HCT116 (cell line): ENCODE measurements around the gene PRKCA. TPM values are rescaled to one million over a fixed set of nuclear protein-coding genes. Genes with fewer than 3 reads are reported as not detected.

Experiments used
- ATAC-seq: fragments of 200-7000 bp; cut with Tn5 transposase; 2 replicates; pipeline ENCODE4 v1.9.1; 2020; ENCODE audit warnings: mild to moderate bottlenecking, moderate library complexity
- BruUV-seq: library from RNA; stranded (reverse); fragments of 400-500 nt; replicated peaks from 2 replicates; lab custom pipeline; 2021; lab: Mats Ljungman, UMichigan
- CTCF ChIA-PET: fragments of 300-600 bp; sonication (Branson Sonifier 250); formaldehyde crosslinking; loops from one replicate; lab custom pipeline; 2021; ENCODE audit warnings: antibody characterized with exemption; lab: Charles Lee
- POLR2A ChIA-PET: fragments of 300-600, 350-600 bp; sonication (Branson Sonifier 250); formaldehyde crosslinking; loops from one replicate; lab custom pipeline; 2021; ENCODE audit warnings: antibody characterized with exemption; lab: Charles Lee
- RAD21 ChIA-PET, 2 experiments: fragments of 300-600 bp; sonication (Branson Sonifier 250); formaldehyde crosslinking; loops; one replicate each; lab custom pipeline; 2023; ENCODE audit warnings: low total read pairs in 2 of 2; ENCODE audit not compliant: uncharacterized antibody in 2 of 2, unreplicated experiment in 2 of 2, low non-redundant PET in 1 of 2; lab: Charles Lee
- DNase-seq: peaks from one replicate; pipeline ENCODE4 v3.0.0-alpha.2; 2010; ENCODE audit warnings: low read depth, low spot score
- H2AFZ ChIP-seq: fragments of 200-600 bp; shearing (Covaris generic), sonication (generic); 2 replicates; pipeline ENCODE4 v1.6.1; 2017; ENCODE audit warnings: low read depth, mixed run types, mixed read lengths, antibody characterized with exemption, low read length; ENCODE audit not compliant: poor library complexity, severe bottlenecking
- H3K27ac ChIP-seq: 2 replicates; pipeline ENCODE4 v1.5.1; 2012; ENCODE audit warnings: low read depth, low read length
- H3K27me3 ChIP-seq: fragments of 200-600 bp; sonication (generic); 2 replicates; pipeline ENCODE4 v1.6.1; 2016; ENCODE audit warnings: mixed run types, low read length, mixed read lengths; ENCODE audit not compliant: insufficient read depth
- H3K36me3 ChIP-seq, 2 experiments: fragments of 200-500 bp in 1 of 2; fragments of 200-600 bp in 1 of 2; sonication (Bioruptor generic) in 1 of 2; sonication (generic) in 1 of 2; 2 replicates each; pipeline versions ENCODE4 v1.5.1 to v1.6.1; 2014 to 2016; ENCODE audit warnings: low read length in 2 of 2, inconsistent platforms in 1 of 2, mixed read lengths in 1 of 2, mixed run types in 1 of 2; ENCODE audit not compliant: insufficient read depth in 2 of 2, control insufficient read depth in 1 of 2
- H3K4me1 ChIP-seq, 2 experiments: fragments of 200-600 bp in 1 of 2; sonication (generic) in 1 of 2; 2 replicates each; pipeline versions ENCODE4 v1.5.1 to v1.6.1; 2012 to 2017; ENCODE audit warnings: low read length in 2 of 2, inconsistent platforms in 1 of 2, mild to moderate bottlenecking in 1 of 2, mixed read lengths in 1 of 2, mixed run types in 1 of 2, moderate library complexity in 1 of 2; ENCODE audit not compliant: insufficient read depth in 2 of 2, control insufficient read depth in 1 of 2
- H3K4me2 ChIP-seq: fragments of 200-600 bp; sonication (generic); 2 replicates; pipeline ENCODE4 v1.6.1; 2017; ENCODE audit warnings: mixed run types, low read length, mixed read lengths
- H3K4me3 ChIP-seq, 2 experiments: fragments of 200-600 bp in 1 of 2; sonication (generic) in 1 of 2; replicated peaks in 1 of 2; 2 replicates each; pipeline ENCODE4 v1.5.1; 2011 to 2016; ENCODE audit warnings: low read length in 2 of 2, control low read depth in 1 of 2, low read depth in 1 of 2, mild to moderate bottlenecking in 1 of 2, mixed read lengths in 1 of 2, mixed run types in 1 of 2
- H3K79me2 ChIP-seq: fragments of 200-600 bp; sonication (generic); 2 replicates; pipeline ENCODE4 v1.6.1; 2017; ENCODE audit warnings: mild to moderate bottlenecking, mixed run types, low read length, moderate library complexity, mixed read lengths; ENCODE audit not compliant: insufficient read depth
- H3K9ac ChIP-seq: fragments of 200-600 bp; sonication (generic); 2 replicates; pipeline ENCODE4 v1.6.1; 2016; ENCODE audit warnings: low read length, mixed read lengths
- H3K9me2 ChIP-seq: fragments of 200-600 bp; sonication (generic), shearing (Covaris generic); 2 replicates; pipeline ENCODE4 v1.6.1; 2017; ENCODE audit warnings: mixed run types, mild to moderate bottlenecking, moderate library complexity; ENCODE audit not compliant: insufficient read depth
- H3K9me3 ChIP-seq, 2 experiments: fragments of 200-500 bp in 1 of 2; fragments of 200-600 bp in 1 of 2; sonication (Bioruptor generic) in 1 of 2; sonication (generic) in 1 of 2; 2 replicates each; pipeline ENCODE4 v1.6.1; 2014 to 2017; ENCODE audit warnings: low read length in 2 of 2, mixed read lengths in 2 of 2, inconsistent platforms in 1 of 2, low read depth in 1 of 2, mild to moderate bottlenecking in 1 of 2, mixed run types in 1 of 2, moderate library complexity in 1 of 2; ENCODE audit not compliant: control insufficient read depth in 1 of 2, insufficient read depth in 1 of 2
- H4K20me1 ChIP-seq: fragments of 200-600 bp; sonication (generic), shearing (Covaris generic); 2 replicates; pipeline ENCODE4 v1.6.1; 2017; ENCODE audit warnings: mixed run types, mild to moderate bottlenecking, moderate library complexity; ENCODE audit not compliant: insufficient read depth
- CBX3 ChIP-seq: IDR thresholded peaks from 2 replicates; pipeline ENCODE4 v1.6.1; 2012; ENCODE audit warnings: low read depth
- EZH2phosphoT487 ChIP-seq: fragments of 200-600 bp; IDR thresholded peaks from 2 replicates; pipeline ENCODE4 v1.6.1; 2018; ENCODE audit warnings: antibody characterized with exemption, borderline replicate concordance
- POLR2AphosphoS5 ChIP-seq: IDR thresholded peaks from 2 replicates; pipeline ENCODE4 v1.6.1; 2011; ENCODE audit warnings: mild to moderate bottlenecking, low read depth, low read length, moderate library complexity
- SIN3A ChIP-seq: IDR thresholded peaks from 2 replicates; pipeline ENCODE4 v1.6.1; 2012; ENCODE audit warnings: low read depth
- SRF ChIP-seq: IDR thresholded peaks from 2 replicates; pipeline ENCODE4 v1.6.1; 2012; ENCODE audit warnings: low read depth
- TCF7L2 ChIP-seq: IDR thresholded peaks from 2 replicates; pipeline ENCODE4 v1.7.0; 2011; ENCODE audit warnings: borderline replicate concordance, inconsistent platforms; ENCODE audit not compliant: insufficient read depth, insufficient read length; ENCODE audit errors: extremely low read depth
- ZFX ChIP-seq: fragments of 450-650 bp; IDR thresholded peaks from 2 replicates; pipeline ENCODE4 v1.6.1; 2017
- intact Hi-C: fragments of 100-400 bp; cut with micrococcal nuclease; formaldehyde crosslinking; loops from 2 replicates; pipeline ENCODE4 v1.10.0; 2022
- total RNA-seq: library from RNA; stranded (reverse); gene quantifications from one replicate; pipeline ENCODE4 v1.2.1, GENCODE V29; 2021; ENCODE audit not compliant: unreplicated experiment
- TF ChIP-seq, protein P1 (sequence below): IDR thresholded peaks from 2 replicates; pipeline ENCODE4 v1.6.1; 2012
- TF ChIP-seq, protein P2 (sequence below): IDR thresholded peaks from 2 replicates; pipeline ENCODE4 v1.6.1; 2011; ENCODE audit warnings: mild to moderate bottlenecking, low read length, moderate library complexity; ENCODE audit not compliant: insufficient replicate concordance; ENCODE audit errors: extremely low read depth
- TF ChIP-seq, protein P3 (sequence below): IDR thresholded peaks from 2 replicates; pipeline ENCODE4 v1.6.1; 2012
- TF ChIP-seq, protein P4 (sequence below), 3 experiments: fragments of 200-600 bp in 1 of 3; sonication (generic) in 1 of 3; IDR thresholded peaks in 2 of 3; conservative IDR thresholded peaks in 1 of 3; 2 replicates each; pipeline ENCODE4 v1.5.1; 2012 to 2017; ENCODE audit warnings: low read depth in 2 of 3, low read length in 2 of 3, antibody characterized with exemption in 1 of 3, borderline replicate concordance in 1 of 3, control low read depth in 1 of 3, mild to moderate bottlenecking in 1 of 3, mixed read lengths in 1 of 3, mixed run types in 1 of 3, moderate library complexity in 1 of 3; ENCODE audit not compliant: insufficient read depth in 1 of 3

PRKCA gene
- total RNA-seq, 1 experiment from 2014 or later: 18.8 TPM

DNA sequence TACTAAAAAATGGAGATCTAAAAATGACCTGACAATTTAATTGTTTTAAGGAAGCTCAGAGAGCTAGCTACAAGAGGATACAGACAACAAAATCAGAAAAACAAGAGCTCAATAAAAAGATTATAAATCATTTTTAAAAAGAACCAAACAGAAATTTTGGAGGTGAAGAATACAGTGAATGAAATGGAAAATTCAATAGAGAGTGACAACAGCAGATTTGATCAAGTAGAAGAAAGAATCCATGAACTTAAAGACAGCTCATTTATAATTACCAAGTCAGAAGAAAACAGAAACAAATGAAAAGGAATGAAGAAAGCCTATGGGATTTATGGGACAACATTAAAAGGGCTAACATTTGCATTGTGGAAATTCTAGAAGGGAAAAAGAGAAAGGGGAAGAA lies 395.9 kb downstream of the PRKCA start:
- no peaks in the 10 kb centered on the region for H3K79me2 ChIP-seq
- H3K9me3 ChIP-seq: no peaks in the 10 kb centered on the region
- H3K9ac ChIP-seq: no peak overlapping the region
- ChIA-PET CTCF (interaction anchor here (0.7 kb wide), 1 partner anchor 20 kb away, joined by 3 read pairs; no protein-coding TSS in a partner anchor), RAD21 (no interaction called here), POLR2A (no interaction called here)
- H3K4me1 ChIP-seq: no peaks in the 10 kb centered on the region
- no peaks in the 10 kb centered on the region for H3K36me3 ChIP-seq
- H2AFZ ChIP-seq: no peak overlapping the region
- no peak overlapping the region for H3K27ac ChIP-seq
- H3K27me3 ChIP-seq: no peaks in the 10 kb centered on the region
- TF ChIP-seq EZH2phosphoT487 (no peak), SIN3A (no peak), CBX3 (peak; percentile 27; the same call in 1 of the 2 replicates)
- TF ChIP-seq, protein P1, sequence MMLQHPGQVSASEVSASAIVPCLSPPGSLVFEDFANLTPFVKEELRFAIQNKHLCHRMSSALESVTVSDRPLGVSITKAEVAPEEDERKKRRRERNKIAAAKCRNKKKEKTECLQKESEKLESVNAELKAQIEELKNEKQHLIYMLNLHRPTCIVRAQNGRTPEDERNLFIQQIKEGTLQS: no peak
- TF ChIP-seq, protein P2, sequence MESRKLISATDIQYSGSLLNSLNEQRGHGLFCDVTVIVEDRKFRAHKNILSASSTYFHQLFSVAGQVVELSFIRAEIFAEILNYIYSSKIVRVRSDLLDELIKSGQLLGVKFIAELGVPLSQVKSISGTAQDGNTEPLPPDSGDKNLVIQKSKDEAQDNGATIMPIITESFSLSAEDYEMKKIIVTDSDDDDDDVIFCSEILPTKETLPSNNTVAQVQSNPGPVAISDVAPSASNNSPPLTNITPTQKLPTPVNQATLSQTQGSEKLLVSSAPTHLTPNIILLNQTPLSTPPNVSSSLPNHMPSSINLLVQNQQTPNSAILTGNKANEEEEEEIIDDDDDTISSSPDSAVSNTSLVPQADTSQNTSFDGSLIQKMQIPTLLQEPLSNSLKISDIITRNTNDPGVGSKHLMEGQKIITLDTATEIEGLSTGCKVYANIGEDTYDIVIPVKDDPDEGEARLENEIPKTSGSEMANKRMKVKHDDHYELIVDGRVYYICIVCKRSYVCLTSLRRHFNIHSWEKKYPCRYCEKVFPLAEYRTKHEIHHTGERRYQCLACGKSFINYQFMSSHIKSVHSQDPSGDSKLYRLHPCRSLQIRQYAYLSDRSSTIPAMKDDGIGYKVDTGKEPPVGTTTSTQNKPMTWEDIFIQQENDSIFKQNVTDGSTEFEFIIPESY: no peak
- DNase-seq: no peak
- no peaks in the 10 kb centered on the region for H3K9me2 ChIP-seq
- H3K4me3 ChIP-seq: no peak overlapping the region
- no peak for ATAC-seq
- BruUV-seq: no TSS peak
- H4K20me1 ChIP-seq: no peaks in the 10 kb centered on the region
- intact Hi-C loops: no loop called here
- no peak overlapping the region for H3K4me2 ChIP-seq

DNA sequence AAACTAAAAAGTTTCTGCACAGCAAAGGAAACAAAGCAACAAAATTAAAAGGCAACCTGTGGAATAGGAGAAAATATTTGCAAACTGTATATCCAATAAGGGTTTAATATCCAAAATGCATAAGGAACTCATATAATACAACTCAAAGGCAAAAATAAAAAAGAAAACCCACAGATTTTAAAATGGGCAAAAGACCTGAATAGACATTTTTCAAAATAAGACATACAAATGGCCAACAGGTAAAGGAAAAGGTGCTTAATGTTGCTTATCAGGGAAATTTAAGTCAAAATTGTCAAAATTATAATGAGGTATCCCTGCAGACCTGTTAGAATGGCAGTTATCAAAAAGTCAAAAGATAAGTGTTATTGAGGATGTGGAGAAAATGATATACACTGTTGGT lies 399.0 kb downstream of the PRKCA start:
- Histone ChIP-seq H3K27ac (no peak overlapping the region), H3K79me2 (no peaks in the 10 kb centered on the region), H3K4me1 (no peaks in the 10 kb centered on the region), H4K20me1 (no peaks in the 10 kb centered on the region), H3K9me3 (no peaks in the 10 kb centered on the region), H3K9ac (no peak overlapping the region), H3K9me2 (no peaks in the 10 kb centered on the region), H3K27me3 (no peaks in the 10 kb centered on the region), H3K36me3 (no peaks in the 10 kb centered on the region), H2AFZ (no peak overlapping the region), H3K4me2 (no peak overlapping the region), H3K4me3 (no peak overlapping the region)
- DNase-seq (no peak), ATAC-seq (no peak)
- ChIA-PET POLR2A (no interaction called here), CTCF (no interaction called here), RAD21 (no interaction called here)
- no TSS peak for BruUV-seq
- intact Hi-C loops: no loop called here
- TF ChIP-seq, protein P3, sequence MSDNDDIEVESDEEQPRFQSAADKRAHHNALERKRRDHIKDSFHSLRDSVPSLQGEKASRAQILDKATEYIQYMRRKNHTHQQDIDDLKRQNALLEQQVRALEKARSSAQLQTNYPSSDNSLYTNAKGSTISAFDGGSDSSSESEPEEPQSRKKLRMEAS: no peak
- no peak for TF ChIP-seq SIN3A
- TF ChIP-seq, protein P4, sequence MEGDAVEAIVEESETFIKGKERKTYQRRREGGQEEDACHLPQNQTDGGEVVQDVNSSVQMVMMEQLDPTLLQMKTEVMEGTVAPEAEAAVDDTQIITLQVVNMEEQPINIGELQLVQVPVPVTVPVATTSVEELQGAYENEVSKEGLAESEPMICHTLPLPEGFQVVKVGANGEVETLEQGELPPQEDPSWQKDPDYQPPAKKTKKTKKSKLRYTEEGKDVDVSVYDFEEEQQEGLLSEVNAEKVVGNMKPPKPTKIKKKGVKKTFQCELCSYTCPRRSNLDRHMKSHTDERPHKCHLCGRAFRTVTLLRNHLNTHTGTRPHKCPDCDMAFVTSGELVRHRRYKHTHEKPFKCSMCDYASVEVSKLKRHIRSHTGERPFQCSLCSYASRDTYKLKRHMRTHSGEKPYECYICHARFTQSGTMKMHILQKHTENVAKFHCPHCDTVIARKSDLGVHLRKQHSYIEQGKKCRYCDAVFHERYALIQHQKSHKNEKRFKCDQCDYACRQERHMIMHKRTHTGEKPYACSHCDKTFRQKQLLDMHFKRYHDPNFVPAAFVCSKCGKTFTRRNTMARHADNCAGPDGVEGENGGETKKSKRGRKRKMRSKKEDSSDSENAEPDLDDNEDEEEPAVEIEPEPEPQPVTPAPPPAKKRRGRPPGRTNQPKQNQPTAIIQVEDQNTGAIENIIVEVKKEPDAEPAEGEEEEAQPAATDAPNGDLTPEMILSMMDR (IDR thresholded peaks at IDR 0.05 in 2 of 3, conservative IDR thresholded peaks at IDR 0.05 in 1 of 3; ENCODE audit: borderline replicate concordance in 1 of 3, insufficient read depth in 1 of 3, low read depth in 2 of 3, low read length in 2 of 3): no peak
- TF ChIP-seq ZFX: no peak
- no peak for TF ChIP-seq SRF
- TF ChIP-seq POLR2AphosphoS5: no peak
- TF ChIP-seq TCF7L2: no peak
- TF ChIP-seq, protein P1: no peak
